ENCODE data around the gene NAPSA. TPM values are rescaled to one million over a fixed set of nuclear protein-coding genes. Genes with fewer than 3 reads are reported as not detected.

The NAPSA gene
- total RNA-seq, 1 donor from 2014 or later = 2.3 TPM

GRCh38 chr19:50383001-50383851 is 17.8 kb upstream of the NAPSA start:
- peaks cover 9% of the 10 kb centered on the region for H3K36me3 Mint-ChIP-seq
- no peak for DNase-seq (ENCODE audit: extremely low spot score, unreplicated experiment)
- no peaks in the 10 kb centered on the region for H3K9me3 Mint-ChIP-seq
- no peaks in the 10 kb centered on the region for H3K27me3 Mint-ChIP-seq
- peak overlapping the region; percentile 98 for H3K4me3 Mint-ChIP-seq
- TF ChIP-seq CTCF (conservative IDR thresholded peaks at IDR 0.05) = no peak
- peaks cover 23% of the 10 kb centered on the region for H3K4me1 Mint-ChIP-seq (ENCODE audit: unreplicated experiment)
- H3K27ac Mint-ChIP-seq = peak overlapping the region; percentile 97

- Mint-ChIP-seq H3K27ac (no peak overlapping the region), H3K36me3 (peaks cover 5% of the 10 kb centered on the region), H3K27me3 (no peaks in the 10 kb centered on the region), H3K4me3 (no peak overlapping the region), H3K9me3 (no peaks in the 10 kb centered on the region), H3K4me1 (ENCODE audit: unreplicated experiment) (peaks cover 19% of the 10 kb centered on the region)
- TF ChIP-seq CTCF (conservative IDR thresholded peaks at IDR 0.05) = no peak
- no peak for DNase-seq (ENCODE audit: extremely low spot score, unreplicated experiment)
Measured at GRCh38 chr19:50381881-50382729, 16.7 kb upstream of the NAPSA start.

- DNase-seq (ENCODE audit: extremely low spot score, unreplicated experiment) = no peak
- H3K9me3 Mint-ChIP-seq = no peaks in the 10 kb centered on the region
- peaks cover 5% of the 10 kb centered on the region for H3K36me3 Mint-ChIP-seq
- H3K4me3 Mint-ChIP-seq = no peak overlapping the region
- no peaks in the 10 kb centered on the region for H3K27me3 Mint-ChIP-seq
- H3K27ac Mint-ChIP-seq = no peak overlapping the region
- peaks cover 24% of the 10 kb centered on the region for H3K4me1 Mint-ChIP-seq (ENCODE audit: unreplicated experiment)
- TF ChIP-seq CTCF (conservative IDR thresholded peaks at IDR 0.05) = no peak
Measured at GRCh38 chr19:50380751-50381151, 15.3 kb upstream of the NAPSA start.

- Mint-ChIP-seq H3K27ac (no peak overlapping the region), H3K36me3 (peaks cover 5% of the 10 kb centered on the region)
- no peak for DNase-seq (ENCODE audit: extremely low spot score, unreplicated experiment)
Measured at GRCh38 chr19:50380137-50380536, 14.7 kb upstream of the NAPSA start.

GRCh38 chr19:50379602-50380001 is 14.2 kb upstream of the NAPSA start:
- no peaks in the 10 kb centered on the region for H3K27me3 Mint-ChIP-seq
- no peak for DNase-seq (ENCODE audit: extremely low spot score, unreplicated experiment)
- H3K27ac Mint-ChIP-seq = no peak overlapping the region
- no peak overlapping the region for H3K4me3 Mint-ChIP-seq
- no peak for TF ChIP-seq CTCF (conservative IDR thresholded peaks at IDR 0.05)
- H3K4me1 Mint-ChIP-seq (ENCODE audit: unreplicated experiment) = peaks cover 17% of the 10 kb centered on the region
- peaks cover 5% of the 10 kb centered on the region for H3K36me3 Mint-ChIP-seq
- no peaks in the 10 kb centered on the region for H3K9me3 Mint-ChIP-seq

More at GRCh38 chr19:50380137-50380536, 14.7 kb upstream of the NAPSA start:
- Mint-ChIP-seq H3K9me3 (no peaks in the 10 kb centered on the region), H3K4me1 (ENCODE audit: unreplicated experiment) (peaks cover 23% of the 10 kb centered on the region), H3K27me3 (no peaks in the 10 kb centered on the region), H3K4me3 (no peak overlapping the region)
- no peak for TF ChIP-seq CTCF (conservative IDR thresholded peaks at IDR 0.05)
